GDM1 (cell line): ENCODE data around the gene NPB.

Experiments
- DNase-seq: peaks from one replicate; lab custom pipeline; 2025; lab: John Stamatoyannopoulos, UW

Gene NPB

DNA sequence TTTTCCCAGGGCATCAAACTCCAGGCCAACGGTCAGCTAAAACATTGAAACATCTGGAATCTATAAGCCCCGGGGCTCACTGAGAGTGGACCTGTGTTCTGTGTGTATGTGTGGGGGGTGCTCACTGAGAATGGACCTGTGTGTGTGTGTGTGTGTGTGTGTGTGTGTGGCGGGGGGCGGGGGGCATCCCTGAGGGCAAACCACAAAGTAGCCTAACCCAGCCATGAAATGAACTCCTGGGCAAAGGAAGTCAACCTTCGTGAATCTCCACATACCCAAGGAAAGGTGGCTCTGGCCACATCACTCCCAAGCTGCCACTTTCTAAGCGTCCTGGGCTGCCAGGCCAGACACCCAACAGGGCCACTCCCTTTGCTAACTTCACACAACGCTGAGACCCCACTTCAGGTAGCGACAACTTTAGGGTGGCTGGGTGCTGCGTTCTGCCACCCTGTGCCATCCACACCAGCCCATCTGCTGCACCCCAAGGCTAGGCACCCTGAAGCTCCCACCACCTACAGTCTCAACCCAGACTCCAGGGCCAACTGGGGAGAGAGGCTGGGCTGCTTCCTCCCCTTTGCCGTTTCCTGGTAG, 23.9 kb downstream of the NPB start:
- DNase-seq, result no peak

- DNase-seq, result peak; percentile 17
Observed at GRCh38 chr17:81926451-81927151, 24.6 kb downstream of the NPB start.

DNA sequence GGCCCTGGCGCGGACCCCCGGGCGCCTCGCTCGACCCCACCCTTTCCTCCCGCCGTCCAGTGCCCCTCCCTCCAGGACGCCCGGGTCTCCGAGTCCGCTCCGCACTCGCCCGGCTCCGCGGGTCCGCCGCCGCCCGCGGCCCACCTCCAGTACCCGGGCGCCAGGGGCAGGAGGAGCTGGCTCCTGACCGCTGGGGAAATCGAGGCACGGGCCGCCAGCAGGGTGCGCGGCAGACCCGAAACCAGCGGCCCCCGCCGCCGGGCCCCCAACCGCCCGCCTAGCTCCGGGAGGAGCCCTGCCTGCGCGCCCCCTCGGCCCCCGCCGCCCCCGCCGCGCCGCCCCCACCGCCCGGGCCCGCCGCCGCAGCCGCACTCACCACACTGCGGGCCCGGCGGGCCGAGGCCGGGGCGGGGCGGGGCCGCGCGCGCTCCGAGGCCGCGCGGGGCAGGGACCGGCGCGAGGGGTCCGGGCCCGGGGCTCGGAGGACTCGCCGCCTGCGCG, 25.2 kb downstream of the NPB start:
- DNase-seq, result no peak

DNA sequence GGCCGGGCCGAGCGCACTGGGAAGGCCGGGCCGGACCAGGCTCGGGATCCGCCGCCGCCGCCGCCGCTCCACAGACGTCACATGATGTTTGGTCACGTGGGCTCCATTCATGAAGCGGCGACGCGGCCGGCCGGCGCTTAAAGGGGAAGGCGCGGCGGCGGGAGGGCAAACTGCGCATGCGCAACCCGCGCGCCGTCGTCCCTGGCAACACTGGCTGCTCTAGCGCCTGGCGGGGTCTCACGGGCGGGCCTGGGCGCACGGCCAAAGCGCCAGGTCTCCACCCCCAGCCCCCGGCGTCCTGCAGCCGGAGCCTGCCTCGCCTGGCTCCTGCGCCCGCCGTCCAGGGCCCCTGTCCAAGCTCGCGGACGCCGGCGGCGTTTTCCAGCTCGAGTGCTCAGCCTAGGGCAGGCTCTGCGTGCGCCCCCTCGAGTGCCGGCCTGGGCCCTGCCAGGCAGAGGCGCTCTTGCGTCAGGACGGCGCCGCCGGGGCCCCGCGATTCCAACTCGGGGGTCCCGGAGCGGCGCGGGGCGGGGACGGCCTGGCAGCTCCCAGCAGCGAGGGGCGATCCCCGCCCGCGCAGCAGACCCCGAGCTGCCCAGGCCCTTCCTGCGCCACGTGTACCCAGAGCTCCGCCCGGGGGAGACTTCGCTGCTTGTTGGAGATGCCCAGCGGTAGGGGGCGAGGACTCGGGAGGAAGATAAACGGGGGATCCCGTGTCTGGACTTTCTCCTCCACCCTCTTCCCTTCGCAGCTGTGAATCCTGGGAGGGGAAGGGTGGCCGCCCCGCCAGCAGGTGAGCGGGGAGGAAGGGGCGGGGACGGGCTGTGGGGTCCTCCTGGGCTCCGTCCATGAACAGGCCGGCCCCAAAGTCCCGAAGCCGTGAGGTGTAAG, 25.9 kb downstream of the NPB start, which contains the start of gene MAFG:
Gene MAFG, minus strand, starts transcription at position 83 of the 891 bp plus-strand sequence. CDS start 4,550 bp downstream, outside the sequence.
- peak; percentile 91 for DNase-seq

- no peak for DNase-seq
Observed at GRCh38 chr17:81928544-81929252, 26.7 kb downstream of the NPB start.

- no peak for DNase-seq
Observed at GRCh38 chr17:81929253-81930141, 27.5 kb downstream of the NPB start.

- DNase-seq, result no peak
Observed at GRCh38 chr17:81930142-81931125, 28.4 kb downstream of the NPB start.

DNA sequence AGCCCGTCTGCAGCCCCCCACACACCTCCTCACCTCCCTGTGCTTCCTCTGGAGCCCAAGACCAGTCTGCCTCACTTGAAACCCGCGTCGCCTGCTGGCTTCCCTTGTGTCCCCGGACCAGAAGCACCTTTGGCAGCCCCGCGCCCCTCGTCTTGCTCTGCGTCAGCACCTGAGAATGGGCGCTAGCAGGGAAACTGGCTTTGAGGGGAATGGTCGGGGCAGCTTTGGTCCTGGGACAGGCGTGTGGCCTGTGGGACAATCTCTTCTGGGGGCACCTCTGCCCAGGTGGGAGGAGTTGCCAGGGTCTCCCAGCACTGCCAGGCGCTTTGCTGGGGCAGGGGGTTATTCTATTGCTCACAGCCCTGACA, 29.1 kb downstream of the NPB start:
- no peak for DNase-seq

DNA sequence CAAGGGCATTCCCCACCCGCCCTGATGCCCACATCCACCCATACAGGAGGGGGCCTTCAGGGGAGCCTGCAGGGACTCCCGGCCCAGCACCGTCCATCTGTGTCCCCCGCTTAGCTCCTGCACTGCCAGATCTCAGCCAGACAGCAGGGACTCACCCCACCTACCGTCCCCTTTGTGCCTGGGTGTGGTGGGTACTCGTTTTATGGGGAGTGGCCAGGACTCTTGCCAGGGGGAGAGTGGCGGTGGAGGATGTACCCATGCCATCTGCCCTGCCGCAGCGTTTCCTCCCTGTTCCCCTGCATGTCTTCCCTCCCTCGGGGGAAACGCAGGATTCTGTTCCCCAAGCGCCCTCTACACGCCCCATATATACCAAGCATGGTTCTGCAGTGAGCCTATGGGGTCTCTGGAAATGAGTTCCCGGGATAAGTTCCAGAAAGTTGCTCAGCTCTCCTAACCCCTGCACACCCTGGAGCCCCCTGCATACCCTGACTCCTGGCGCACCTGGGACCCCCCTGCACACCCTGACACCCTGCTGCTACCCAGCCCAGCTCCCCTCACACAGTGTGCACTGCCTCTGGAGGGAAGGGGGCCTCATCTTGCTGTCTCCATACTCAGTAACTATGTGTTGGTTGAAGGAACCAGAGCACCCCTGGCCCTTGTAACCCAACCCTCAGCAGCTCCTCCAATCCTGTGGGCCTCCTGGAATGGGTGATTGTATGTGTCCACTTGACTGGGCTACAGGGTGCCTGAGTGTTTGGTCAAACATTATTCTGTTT, 29.7 kb downstream of the NPB start:
- DNase-seq, result no peak

DNA sequence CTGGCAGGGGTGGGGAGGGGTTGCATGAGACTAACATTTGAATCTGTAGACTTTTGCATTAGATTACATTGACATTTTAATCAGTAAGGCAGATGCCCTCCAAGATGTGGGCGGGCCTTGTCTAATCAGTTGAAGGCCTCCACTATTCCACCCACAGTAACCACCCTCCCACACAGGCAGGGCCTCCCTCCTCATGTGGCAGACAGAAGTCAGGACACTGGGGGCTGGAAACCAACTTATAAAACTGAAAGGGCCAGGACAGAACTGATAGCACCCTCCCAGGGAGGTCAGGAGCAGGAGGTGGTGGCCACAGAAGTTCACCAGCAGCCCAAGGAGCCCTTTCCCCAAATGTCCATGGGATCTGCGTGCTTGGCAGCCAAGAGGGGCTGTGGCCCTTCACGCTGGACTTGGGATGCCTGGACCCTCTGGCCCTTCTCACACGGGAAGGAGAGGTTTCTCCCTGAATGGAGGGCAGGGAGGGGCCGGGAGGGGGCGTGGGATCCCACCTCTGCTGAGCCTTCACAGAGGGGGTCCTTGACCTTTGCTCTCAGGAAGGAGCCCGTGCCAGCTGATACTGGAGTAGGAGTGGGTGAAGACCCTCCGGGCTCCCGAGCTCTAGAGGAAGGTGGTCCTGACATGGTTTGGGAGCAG, 30.4 kb downstream of the NPB start:
- no peak for DNase-seq

- DNase-seq, result no peak
Observed at GRCh38 chr17:81933178-81933699, 31.2 kb downstream of the NPB start.

- no peak for DNase-seq
Observed at GRCh38 chr17:81934098-81934757, 32.2 kb downstream of the NPB start.

- no peak for DNase-seq
Observed at GRCh38 chr17:81934850-81935708, 33.0 kb downstream of the NPB start.

DNA sequence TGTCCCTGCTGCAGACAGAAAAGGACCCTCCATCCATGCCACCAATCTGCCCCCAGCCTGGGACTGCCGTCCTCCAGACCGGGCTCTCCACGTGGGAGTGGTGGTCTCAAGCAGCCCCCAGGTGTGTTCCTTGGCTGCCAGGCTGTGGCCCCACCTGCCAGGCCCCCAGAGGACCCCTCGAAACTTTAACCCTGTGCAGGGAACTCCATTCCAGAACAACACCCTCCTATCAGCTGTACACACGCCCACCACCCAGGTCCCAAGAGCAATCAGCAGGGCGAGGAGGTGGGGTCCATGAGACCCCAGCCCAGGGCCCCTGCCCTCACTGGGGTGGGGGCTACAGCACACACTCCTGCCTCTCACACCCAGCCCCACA, 33.7 kb downstream of the NPB start:
- no peak for DNase-seq

DNA sequence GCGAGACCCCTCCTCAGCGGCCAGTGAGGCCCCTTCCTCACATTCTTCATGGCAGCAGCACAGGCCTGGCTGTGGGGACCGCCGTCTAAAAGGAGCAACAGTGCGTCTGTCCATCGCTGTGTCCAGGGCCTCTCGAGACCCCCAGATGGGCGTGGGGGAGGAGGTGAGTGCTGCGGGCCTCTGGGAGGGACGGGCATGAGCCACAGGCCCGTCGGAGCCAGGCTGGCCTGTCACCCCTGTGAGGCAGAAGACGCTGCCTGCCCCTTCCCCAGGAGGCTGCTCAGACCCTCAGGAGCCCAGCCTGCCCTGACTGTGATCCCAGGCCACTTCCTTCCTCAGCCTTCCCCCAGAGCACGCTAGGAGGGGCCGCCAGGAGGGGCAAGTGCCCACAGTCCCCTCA, 37.2 kb downstream of the NPB start:
- no peak for DNase-seq

DNA sequence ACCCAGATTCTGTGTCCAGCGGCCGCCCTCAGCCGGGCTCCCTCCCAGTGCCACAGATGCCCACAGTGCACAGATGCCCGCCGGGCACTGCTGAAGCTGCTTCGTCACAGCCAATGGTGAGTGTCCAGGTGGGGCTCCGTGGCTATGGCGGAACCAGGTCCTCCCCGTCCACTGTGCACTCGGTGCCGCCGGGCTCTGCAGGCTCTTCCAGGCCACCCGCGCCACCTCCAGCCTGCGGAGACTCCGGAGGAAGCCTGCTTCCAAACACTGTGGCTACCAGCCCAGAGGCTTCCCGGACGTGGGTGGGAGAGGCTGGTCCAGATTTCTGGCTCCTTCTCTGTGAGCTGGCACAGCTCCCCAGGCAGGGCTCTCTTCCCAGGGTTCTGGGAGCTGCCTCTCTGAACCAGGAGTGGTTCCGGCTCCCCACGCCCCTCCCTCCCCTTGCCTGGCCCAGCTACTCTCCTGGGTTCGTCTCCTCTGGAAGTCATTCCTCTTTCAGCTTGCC, 37.9 kb downstream of the NPB start:
- DNase-seq, result no peak
